HL-60 (cell line): Measurements from ENCODE around the gene NAV2.

ENCODE experiments used
- DNase-seq, 2 experiments: peaks; one replicate each; pipeline ENCODE4 v3.0.0-alpha.2; 2010 to 2020; ENCODE audit warnings: low read depth in 1 of 2, low spot score in 1 of 2
- H3K27ac ChIP-seq: fragments of 250-450 bp; sonication (Bioruptor Pico); replicated peaks from 2 replicates; pipeline ENCODE4 v1.5.1; 2020; ENCODE audit warnings: mild to moderate bottlenecking, moderate library complexity
- H3K27me3 ChIP-seq: fragments of 250-450 bp; sonication (Bioruptor Pico); 2 replicates; pipeline ENCODE4 v1.5.1; 2021; ENCODE audit warnings: mild to moderate bottlenecking, moderate library complexity; ENCODE audit not compliant: insufficient read depth, poor library complexity, severe bottlenecking
- H3K4me3 ChIP-seq: replicated peaks from 2 replicates; pipeline ENCODE4 v1.5.1; 2011; ENCODE audit warnings: mild to moderate bottlenecking, control low read depth, low read length; ENCODE audit not compliant: insufficient read depth
- GABPA ChIP-seq: IDR thresholded peaks from 2 replicates; pipeline ENCODE4 v1.6.1; 2012; ENCODE audit warnings: low read depth
- POLR2AphosphoS5 ChIP-seq: IDR thresholded peaks from 2 replicates; pipeline ENCODE4 v1.6.1; 2012; ENCODE audit warnings: low read depth
- REST ChIP-seq: IDR thresholded peaks from 2 replicates; pipeline ENCODE4 v1.6.1; 2012; ENCODE audit warnings: low read depth; ENCODE audit not compliant: insufficient replicate concordance
- SPI1 ChIP-seq: IDR thresholded peaks from 2 replicates; pipeline ENCODE4 v1.6.1; 2012; ENCODE audit warnings: low read depth, mild to moderate bottlenecking, borderline replicate concordance
- TF ChIP-seq, protein P1 (sequence below): IDR thresholded peaks from one replicate; pipeline ENCODE4 v1.5.1; 2011; ENCODE audit warnings: low read length, control low read depth, inconsistent platforms; ENCODE audit not compliant: insufficient read depth

The NAV2 gene

GRCh38 chr11:19819148-19819547, 106.5 kb downstream of the NAV2 start:
- H3K27me3 ChIP-seq: no peaks in the 10 kb centered on the region
- no peak overlapping the region for H3K4me3 ChIP-seq
- TF ChIP-seq, protein P1, sequence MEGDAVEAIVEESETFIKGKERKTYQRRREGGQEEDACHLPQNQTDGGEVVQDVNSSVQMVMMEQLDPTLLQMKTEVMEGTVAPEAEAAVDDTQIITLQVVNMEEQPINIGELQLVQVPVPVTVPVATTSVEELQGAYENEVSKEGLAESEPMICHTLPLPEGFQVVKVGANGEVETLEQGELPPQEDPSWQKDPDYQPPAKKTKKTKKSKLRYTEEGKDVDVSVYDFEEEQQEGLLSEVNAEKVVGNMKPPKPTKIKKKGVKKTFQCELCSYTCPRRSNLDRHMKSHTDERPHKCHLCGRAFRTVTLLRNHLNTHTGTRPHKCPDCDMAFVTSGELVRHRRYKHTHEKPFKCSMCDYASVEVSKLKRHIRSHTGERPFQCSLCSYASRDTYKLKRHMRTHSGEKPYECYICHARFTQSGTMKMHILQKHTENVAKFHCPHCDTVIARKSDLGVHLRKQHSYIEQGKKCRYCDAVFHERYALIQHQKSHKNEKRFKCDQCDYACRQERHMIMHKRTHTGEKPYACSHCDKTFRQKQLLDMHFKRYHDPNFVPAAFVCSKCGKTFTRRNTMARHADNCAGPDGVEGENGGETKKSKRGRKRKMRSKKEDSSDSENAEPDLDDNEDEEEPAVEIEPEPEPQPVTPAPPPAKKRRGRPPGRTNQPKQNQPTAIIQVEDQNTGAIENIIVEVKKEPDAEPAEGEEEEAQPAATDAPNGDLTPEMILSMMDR: no peak
- TF ChIP-seq POLR2AphosphoS5 (no peak), REST (no peak), GABPA (no peak), SPI1 (no peak)
- H3K27ac ChIP-seq: no peak overlapping the region
- DNase-seq: no peak

DNA sequence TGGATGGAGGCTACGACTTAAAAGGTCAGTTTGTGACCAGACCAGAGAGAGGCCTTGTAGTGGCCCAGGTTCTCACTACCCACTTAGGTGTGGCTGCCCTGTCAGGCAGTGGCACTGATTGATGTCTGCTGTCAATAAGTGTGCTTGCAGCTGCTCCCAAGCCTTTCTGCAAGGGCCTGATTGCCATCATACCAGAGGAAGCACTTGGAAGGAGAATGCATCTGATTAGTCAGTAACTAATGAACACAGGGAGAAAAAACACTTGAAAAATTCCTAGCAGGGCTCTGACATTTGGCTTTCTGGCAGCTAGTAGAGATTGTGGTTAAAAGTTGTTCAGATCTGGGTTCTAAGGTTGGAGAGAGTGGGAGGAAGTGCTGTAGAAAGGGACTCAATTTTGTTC, 107.5 kb downstream of the NAV2 start:
- H3K27ac ChIP-seq: no peak overlapping the region
- H3K4me3 ChIP-seq: no peak overlapping the region
- no peaks in the 10 kb centered on the region for H3K27me3 ChIP-seq
- TF ChIP-seq REST: no peak
- no peak for TF ChIP-seq GABPA
- TF ChIP-seq, protein P1: no peak
- TF ChIP-seq SPI1: no peak
- no peak for TF ChIP-seq POLR2AphosphoS5
- no peak for DNase-seq

DNA sequence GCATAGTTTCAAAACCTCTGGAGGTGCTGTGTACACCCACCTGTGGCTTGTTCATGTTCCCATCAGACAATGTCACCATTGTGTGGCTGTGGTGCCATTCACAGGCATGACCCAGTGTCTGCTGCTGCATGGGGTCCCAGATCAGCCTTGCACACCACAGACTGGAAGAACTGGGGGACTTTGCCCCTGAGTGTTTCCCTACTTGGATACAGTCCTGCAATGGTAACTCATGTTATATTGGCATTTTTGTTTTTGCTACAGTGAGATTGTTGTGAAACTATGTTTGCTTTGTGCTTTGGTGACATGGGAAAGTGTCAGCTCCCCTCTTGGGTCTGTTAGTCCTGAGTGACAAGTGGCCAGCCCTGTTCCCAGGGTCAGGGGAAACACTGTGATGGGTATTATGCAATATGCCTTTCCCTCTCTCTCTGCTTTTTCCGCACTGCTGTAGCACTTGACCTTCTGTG, 108.8 kb downstream of the NAV2 start:
- Histone ChIP-seq H3K27ac (no peak overlapping the region), H3K27me3 (no peaks in the 10 kb centered on the region), H3K4me3 (no peak overlapping the region)
- no peak for DNase-seq
- TF ChIP-seq, protein P1: no peak
- TF ChIP-seq SPI1 (no peak), GABPA (no peak), REST (no peak)
